Right cardiac atrium (tissue), 5 donors: Measurements from ENCODE around the gene RECQL5. TPM values are rescaled to one million over a fixed set of nuclear protein-coding genes. Genes with fewer than 3 reads are reported as not detected.
"Not testable (repeated sequence)": the region's sequence is repeated elsewhere in the genome, so short reads cannot be mapped to it uniquely, and the experiment has no call there.

ENCODE experiments used
- ATAC-seq, 2 donors: fragments of 200-7000 bp; cut with Tn5 transposase; one replicate each; pipeline versions ENCODE4 v1.8.0 to v1.9.1; 2020; ENCODE audit warnings: moderate library complexity in 2 of 2, mild to moderate bottlenecking in 1 of 2
- DNase-seq, 3 donors: peaks; one replicate each; pipeline ENCODE4 v3.0.0-alpha.2; 2020
- H3K27ac ChIP-seq: one replicate; pipeline ENCODE4 v1.5.1; 2013; ENCODE audit warnings: mild to moderate bottlenecking, low read length, control low read depth, moderate library complexity
- H3K27me3 ChIP-seq: one replicate; pipeline ENCODE4 v1.6.1; 2013; ENCODE audit not compliant: control insufficient read depth, insufficient read depth
- H3K4me1 ChIP-seq: one replicate; pipeline ENCODE4 v1.6.1; 2013; ENCODE audit warnings: low read length; ENCODE audit not compliant: control insufficient read depth, insufficient read depth
- H3K4me3 ChIP-seq: one replicate; pipeline ENCODE4 v1.5.1; 2013; ENCODE audit warnings: low read length, control low read depth
- H3K9me3 ChIP-seq: one replicate; pipeline ENCODE4 v1.6.1; 2013; ENCODE audit warnings: low read length; ENCODE audit not compliant: control insufficient read depth
- WGBS: extraction: QIAGEN DNeasy Blood & Tissue Kit; methylation state at CpG from one replicate; pipeline ENCODE4 v1.1.7; 2013; 5-methylcytosine and 5-hydroxymethylcytosine counted together
- intact Hi-C, 4 donors: fragments of 100-400 bp; cut with DNase I; formaldehyde crosslinking; loops; one replicate each; pipeline versions ENCODE4 v1.11.0 to v1.14.0; 2022 to 2023
- polyA plus RNA-seq: library from polyadenylated mRNA; stranded (reverse); fragments of 200-250 nt; gene quantifications from one replicate; pipeline ENCODE4 v1.2.3, GENCODE V29; 2013
- total RNA-seq, 4 donors: library from RNA; stranded (reverse); fragmentation: NEBNext Ultra II Directional; extraction: Animal tissue kit (Norgen Biotek cat#: 25700); gene quantifications; one replicate each; pipeline ENCODE4 v1.2.1, GENCODE V29; 2021
- donor health status: healthy with polysubstance abuse.
- donor health status: DM: no; HTN: yes; CAD: no.
- donor health status: DM: no; HTN: no; CAD: no.
- donor health status: DM: no; HTN: yes; CAD: no; lungs with severe emphysema.
- donor health status: DM: yes; HTN: yes; CAD: no.

RECQL5 gene
- total and polyA plus RNA-seq, 5 donors: 7.9 to 19.9 (median 14.1) TPM

DNA sequence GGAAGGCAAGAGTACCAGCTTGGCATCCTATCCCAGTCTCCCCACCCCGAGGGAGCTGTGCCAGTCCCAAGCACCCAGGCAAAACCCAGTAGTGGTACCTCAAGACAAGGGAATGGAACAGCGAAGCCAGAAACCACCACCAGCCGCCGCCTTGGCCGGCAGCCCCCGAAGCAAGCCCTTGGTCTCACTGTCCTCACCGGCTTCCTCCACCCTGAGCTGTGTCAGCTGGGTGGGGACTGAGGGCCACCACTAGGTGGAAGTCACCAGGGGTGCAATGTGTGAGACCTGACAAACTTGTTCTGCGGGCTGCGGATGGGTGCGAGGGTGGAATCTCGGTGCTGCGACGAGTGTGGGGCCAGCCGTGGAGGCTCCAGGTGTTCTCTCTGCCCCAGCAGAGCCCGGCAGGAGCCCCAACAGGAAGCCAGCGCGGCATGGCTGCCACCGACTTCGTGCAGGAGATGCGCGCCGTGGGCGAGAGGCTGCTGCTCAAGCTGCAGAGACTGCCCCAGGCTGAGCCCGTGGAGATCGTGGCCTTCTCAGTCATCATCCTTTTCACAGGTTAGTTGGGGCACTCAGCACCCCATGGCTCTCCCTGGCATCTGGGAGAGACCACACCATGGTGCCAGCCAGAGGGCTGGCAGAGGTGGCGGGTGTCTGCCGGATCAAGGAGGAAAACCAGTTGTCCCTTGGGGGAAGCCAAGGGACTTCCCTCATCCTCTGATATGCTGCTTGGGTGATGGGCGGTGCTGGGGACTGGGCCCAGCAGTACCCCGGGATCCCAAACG is 27.0 kb downstream of the RECQL5 start:
- peak in 2 of 3 donors; percentile 53 to 55 for DNase-seq
- no peak for ATAC-seq

DNA sequence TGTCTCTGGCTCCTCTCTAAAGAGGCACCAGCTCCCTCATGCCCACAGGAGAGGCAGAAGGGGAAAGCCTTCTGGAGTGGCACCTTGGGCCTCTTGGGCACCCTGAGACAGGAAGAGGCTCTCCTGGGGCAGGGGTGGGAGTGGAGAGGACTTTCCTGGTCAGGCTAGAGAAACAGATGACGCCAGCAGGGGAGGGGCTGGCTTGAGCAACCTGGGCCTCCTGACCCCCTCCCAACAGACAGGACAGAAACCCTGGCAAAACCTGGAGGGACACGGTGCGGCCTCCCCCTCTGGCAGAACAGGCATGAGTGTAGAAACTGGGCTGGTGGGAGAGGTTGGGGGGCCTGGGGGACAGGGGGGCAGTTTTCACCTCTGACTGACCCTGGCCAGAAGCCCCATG is 27.6 kb downstream of the RECQL5 start:
- Histone ChIP-seq H3K9me3 (no peaks in the 10 kb centered on the region), H3K27ac (no peak overlapping the region), H3K27me3 (no peaks in the 10 kb centered on the region), H3K4me3 (no peak overlapping the region), H3K4me1 (no peaks in the 10 kb centered on the region)
- WGBS: 94% methylated on average over 3 of the region's 3 CpGs
- no peak for DNase-seq
- intact Hi-C loops: no loop called here
- ATAC-seq: no peak

More for the DNA sequence above, 27.0 kb downstream of the RECQL5 start:
- no peaks in the 10 kb centered on the region for H3K9me3 ChIP-seq
- H3K4me3 ChIP-seq: no peak overlapping the region
- no peaks in the 10 kb centered on the region for H3K27me3 ChIP-seq
- WGBS: 92% methylated on average over 30 of the region's 30 CpGs
- H3K27ac ChIP-seq: no peak overlapping the region
- H3K4me1 ChIP-seq: no peaks in the 10 kb centered on the region
- intact Hi-C loops: no loop called here

- Histone ChIP-seq H3K4me1 (peaks cover 3% of the 10 kb centered on the region), H3K27me3 (no peaks in the 10 kb centered on the region), H3K27ac (no peak overlapping the region), H3K4me3 (no peak overlapping the region), H3K9me3 (no peaks in the 10 kb centered on the region)
- no peak for ATAC-seq
- 80% methylated on average over 13 of the region's 13 CpGs for WGBS
- peak in 1 of 3 donors; percentile 72 for DNase-seq
- intact Hi-C loops: no loop called here
These were observed 28.1 kb downstream of the RECQL5 start for GRCh38 chr17:75638893-75639292.

GRCh38 chr17:75638039-75638438 is 28.9 kb downstream of the RECQL5 start:
- intact Hi-C loops, ATAC-seq, DNase-seq, H3K27ac ChIP-seq, H3K4me3 ChIP-seq, H3K9me3 ChIP-seq, H3K27me3 ChIP-seq, H3K4me1 ChIP-seq: not testable (repeated sequence)
- 95% methylated on average over 12 of the region's 12 CpGs for WGBS

- peaks cover 9% of the 10 kb centered on the region for H3K4me1 ChIP-seq
- H3K9me3 ChIP-seq: no peaks in the 10 kb centered on the region
- no peaks in the 10 kb centered on the region for H3K27me3 ChIP-seq
- intact Hi-C loops: no loop called here
- 87% methylated on average over 7 of the region's 7 CpGs for WGBS
- H3K4me3 ChIP-seq: no peak overlapping the region
- ATAC-seq: no peak
- DNase-seq: no peak
- H3K27ac ChIP-seq: peak overlapping the region; percentile 82
These were observed 29.4 kb downstream of the RECQL5 start for GRCh38 chr17:75637551-75637950.

DNA sequence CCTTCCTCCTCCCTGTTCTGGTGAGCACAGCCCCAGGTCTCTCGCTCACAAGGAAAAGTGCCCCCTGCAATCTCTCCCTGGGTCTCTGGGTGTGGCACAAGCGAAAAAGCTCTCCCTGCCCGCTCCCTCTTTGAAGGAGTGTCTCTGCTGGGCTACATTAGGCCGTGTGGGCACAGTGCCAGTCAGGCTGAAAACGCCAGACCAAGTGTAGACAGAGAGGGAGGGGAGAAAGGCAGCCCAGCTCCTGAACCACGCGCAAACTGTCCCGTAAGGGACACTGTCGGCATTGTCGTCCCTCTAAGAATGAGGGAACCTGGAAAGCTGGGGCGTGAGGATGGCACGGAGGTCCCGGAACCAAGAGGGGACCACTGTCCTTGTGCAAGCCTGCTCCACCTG is 29.8 kb downstream of the RECQL5 start:
- ATAC-seq (peak in 1 of 2 donors; percentile 7), DNase-seq (peak; percentile 63 to 87 (median 80))
- peak overlapping the region; percentile 82 for H3K27ac ChIP-seq
- no peak overlapping the region for H3K4me3 ChIP-seq
- intact Hi-C loops: no loop called here
- peaks cover 9% of the 10 kb centered on the region for H3K4me1 ChIP-seq
- H3K27me3 ChIP-seq: no peaks in the 10 kb centered on the region
- 55% methylated on average over 13 of the region's 13 CpGs for WGBS
- no peaks in the 10 kb centered on the region for H3K9me3 ChIP-seq

GRCh38 chr17:75636381-75637142 is 30.4 kb downstream of the RECQL5 start:
- H3K27me3 ChIP-seq: no peaks in the 10 kb centered on the region
- ATAC-seq: peak; percentile 5 to 25
- H3K4me3 ChIP-seq: no peak overlapping the region
- peak overlapping the region; percentile 82 for H3K27ac ChIP-seq
- intact Hi-C loops: no loop called here
- peak; percentile 19 to 68 (median 62) for DNase-seq
- WGBS: 74% methylated on average over 19 of the region's 19 CpGs
- no peaks in the 10 kb centered on the region for H3K9me3 ChIP-seq
- peaks cover 9% of the 10 kb centered on the region for H3K4me1 ChIP-seq

- WGBS: 57% methylated on average over 16 of the region's 16 CpGs
- peak; percentile 27 to 28 for ATAC-seq
- peak overlapping the region; percentile 82 for H3K27ac ChIP-seq
These were observed 31.2 kb downstream of the RECQL5 start for GRCh38 chr17:75635610-75636202.

DNA sequence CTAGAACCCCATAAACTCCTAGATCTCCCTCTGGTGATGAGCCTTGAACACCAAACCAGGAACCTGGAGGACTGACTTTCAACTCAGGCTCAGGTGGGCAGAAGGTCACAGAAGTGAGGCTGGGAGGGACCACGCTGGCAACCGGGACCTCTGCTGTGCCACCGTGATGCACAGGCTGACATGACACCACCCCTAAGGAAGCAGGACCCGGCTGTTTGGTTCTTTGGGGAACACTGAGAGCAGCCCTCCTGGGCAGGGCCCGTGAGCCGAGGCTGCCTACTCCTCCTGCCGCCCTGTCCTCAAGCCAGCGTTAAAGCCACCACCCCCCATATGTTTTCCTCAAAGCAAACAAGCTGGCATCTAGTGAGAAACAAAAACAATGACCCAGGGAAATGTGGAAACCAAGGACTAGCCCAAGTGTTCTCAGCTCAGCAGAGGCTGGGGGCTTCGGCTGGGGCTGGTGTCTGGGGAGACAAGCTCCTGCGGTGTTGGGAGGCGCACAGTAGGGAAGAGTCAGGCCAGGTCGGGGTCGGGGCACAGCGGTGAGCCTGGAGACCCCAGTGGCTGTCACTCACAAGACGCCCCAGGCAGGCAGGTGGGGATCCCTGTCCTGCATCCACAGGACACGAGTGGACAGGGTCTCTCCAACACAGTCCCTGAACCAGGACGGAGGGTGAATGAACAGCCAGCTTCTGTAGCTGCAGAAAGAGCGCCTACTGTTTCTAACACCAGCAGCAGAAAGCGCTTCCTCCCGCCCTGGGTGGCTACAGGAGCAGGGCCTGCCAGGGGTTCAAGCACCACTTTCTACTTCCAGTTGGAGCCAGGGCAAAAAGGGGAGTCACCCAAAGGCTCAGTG is 32.0 kb downstream of the RECQL5 start:
- Histone ChIP-seq H3K27me3 (no peaks in the 10 kb centered on the region), H3K27ac (peak overlapping the region; percentile 82), H3K9me3 (no peaks in the 10 kb centered on the region), H3K4me3 (no peak overlapping the region), H3K4me1 (peaks cover 9% of the 10 kb centered on the region)
- DNase-seq: peak in 2 of 3 donors; percentile 32 to 65
- intact Hi-C loops: loop anchor here in 2 of 4 donors (5.0 kb wide), 2 partner anchors 112 to 117 kb away; no protein-coding TSS in a partner anchor
- 73% methylated on average over 20 of the region's 20 CpGs for WGBS
- ATAC-seq: no peak

More at GRCh38 chr17:75635610-75636202, 31.2 kb downstream of the RECQL5 start:
- Histone ChIP-seq H3K27me3 (no peaks in the 10 kb centered on the region), H3K4me1 (peaks cover 9% of the 10 kb centered on the region), H3K4me3 (no peak overlapping the region), H3K9me3 (no peaks in the 10 kb centered on the region)
- intact Hi-C loops: no loop called here
- DNase-seq: peak; percentile 67 to 87 (median 81)

DNA sequence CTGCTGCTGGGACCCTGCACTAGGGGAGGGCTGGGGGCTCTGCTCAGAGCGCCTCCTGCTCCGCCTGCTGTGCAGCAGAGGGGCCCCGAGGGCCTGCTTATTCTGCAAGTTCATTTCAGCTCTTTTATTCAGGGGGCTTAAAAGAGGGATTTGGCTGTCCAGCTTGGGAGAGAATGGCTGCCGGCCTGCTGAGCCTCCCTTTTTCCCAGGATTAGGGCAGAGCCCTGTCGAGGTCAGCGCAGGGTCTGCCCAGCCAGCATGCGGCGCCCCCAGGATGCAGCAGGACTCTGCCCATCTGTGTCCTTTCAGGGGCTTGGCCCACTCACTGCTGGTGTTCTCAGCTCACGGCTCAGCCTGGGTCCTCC is 32.6 kb downstream of the RECQL5 start:
- peaks cover 9% of the 10 kb centered on the region for H3K4me1 ChIP-seq

More for the DNA sequence above, 32.6 kb downstream of the RECQL5 start:
- 78% methylated on average over 9 of the region's 9 CpGs for WGBS
- H3K27me3 ChIP-seq: no peaks in the 10 kb centered on the region
- H3K4me3 ChIP-seq: no peak overlapping the region
- H3K27ac ChIP-seq: peak overlapping the region; percentile 75
- DNase-seq (peak in 1 of 3 donors; percentile 55), ATAC-seq (no peak)
- no peaks in the 10 kb centered on the region for H3K9me3 ChIP-seq
- intact Hi-C loops: loop anchor here in 2 of 4 donors (5.0 kb wide), 2 partner anchors 113 to 118 kb away; no protein-coding TSS in a partner anchor
